Inflammatory macrophage treated with lipopolysaccharide for 1 hour (primary cell): ENCODE results near the gene TRMT1.

Source experiments
- DNase-seq, 2 donors: peaks; one replicate each; pipeline ENCODE4 v3.0.0-alpha.2; 2020 to 2022

The TRMT1 gene

DNA sequence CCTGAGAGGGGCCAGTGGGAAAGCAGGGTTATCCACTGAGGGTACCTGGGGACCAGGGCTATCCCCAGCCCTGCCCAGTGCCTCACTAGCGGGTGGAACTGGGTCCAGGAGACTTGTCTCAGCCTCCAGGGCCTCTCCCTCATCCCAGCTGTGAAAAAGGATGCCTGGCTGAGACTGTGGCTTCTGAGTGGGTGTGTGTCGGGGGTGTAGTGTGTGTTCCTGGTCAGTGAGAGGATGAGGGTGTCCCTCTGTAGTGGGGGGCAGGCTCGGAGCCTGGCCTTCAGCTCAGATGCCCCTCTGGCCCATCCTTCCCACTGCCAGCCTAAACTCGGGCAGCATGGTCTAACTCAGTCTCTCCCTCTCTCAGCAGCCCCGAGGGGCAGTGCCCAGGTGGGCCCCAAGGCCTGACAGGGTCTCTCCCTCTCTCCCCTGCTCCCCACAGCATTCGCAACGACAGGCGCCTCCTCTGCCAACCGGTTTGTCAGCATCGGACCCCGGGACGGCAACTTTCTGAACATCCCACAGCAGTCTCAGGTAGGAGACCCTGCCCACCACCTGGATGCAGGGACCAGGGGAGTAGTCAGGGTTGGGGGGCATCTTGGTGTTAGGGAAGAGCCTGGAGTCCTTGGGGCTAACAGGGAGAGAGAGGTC, 26.6 kb downstream of the TRMT1 start:
- DNase-seq: no peak

DNA sequence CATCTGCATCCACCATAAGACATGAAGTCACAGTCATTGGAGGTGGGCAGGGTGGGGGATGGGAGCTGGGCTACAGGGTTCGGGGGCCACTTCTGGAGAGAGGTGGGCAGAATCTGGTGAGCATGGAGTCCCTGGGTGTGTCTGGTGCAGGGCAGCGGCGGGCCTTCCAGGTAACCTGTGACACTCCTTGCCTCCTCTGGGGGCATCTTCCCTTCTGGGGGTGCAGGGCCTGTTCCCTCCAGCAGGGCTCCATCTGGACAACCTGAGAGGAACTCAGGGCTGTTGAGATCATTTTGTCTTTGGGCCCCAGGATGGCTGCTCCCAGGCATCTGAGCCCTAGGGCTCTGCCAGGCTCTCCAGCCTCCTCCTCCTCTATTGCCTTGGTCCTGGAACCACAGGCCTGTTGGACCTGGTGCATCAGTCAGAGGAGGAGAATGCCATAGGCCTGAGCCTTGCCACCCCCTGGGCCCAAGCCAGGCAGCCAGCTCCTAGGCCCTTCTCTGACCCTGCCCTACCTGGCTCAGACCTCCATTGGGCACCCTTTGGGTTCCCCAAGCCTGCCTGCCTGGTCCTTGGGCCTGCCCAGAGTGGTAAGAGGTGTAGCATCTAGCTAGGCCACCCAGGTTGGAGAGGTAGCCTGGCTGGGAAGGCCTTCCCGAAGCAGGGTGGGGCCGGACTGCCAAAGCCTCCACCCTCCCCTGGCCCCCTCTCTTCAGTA, 27.2 kb downstream of the TRMT1 start:
- DNase-seq: no peak

DNA sequence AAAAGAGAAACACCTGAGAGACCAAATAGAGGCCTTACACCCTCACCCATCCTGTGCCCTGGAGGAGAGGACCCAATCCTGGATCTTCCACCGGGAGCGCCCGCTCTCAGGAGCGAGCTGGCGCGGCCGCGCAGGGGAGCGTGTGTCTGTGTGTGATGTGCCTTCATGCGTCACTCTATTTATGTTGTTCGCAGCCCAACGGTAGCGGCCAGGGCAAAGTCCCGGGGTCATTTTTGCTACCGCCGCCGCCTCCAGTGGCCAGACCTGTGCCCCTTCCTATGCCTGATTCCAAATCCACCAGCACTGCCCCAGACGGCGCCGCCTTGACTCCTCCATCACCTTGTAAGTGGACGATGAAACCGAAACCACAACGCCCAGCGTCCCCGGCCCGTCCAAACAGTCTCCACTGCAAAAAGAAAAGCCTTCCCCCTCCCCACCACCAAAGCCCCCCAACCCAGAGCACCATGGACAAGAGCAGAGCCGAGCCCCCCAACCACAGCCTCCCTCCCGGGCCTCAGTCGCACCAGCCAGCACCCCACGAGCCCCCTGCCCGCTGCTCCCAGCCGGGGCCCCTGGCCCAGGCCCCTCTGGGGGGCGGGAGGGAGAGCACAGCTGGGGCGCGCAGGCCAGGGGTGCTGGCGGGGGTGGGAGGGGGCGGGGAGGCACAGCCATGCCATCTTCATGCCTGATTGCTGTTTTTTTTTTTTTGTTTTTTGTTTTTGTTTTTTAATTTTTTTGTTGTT, 28.6 kb downstream of the TRMT1 start:
- no peak for DNase-seq

DNA sequence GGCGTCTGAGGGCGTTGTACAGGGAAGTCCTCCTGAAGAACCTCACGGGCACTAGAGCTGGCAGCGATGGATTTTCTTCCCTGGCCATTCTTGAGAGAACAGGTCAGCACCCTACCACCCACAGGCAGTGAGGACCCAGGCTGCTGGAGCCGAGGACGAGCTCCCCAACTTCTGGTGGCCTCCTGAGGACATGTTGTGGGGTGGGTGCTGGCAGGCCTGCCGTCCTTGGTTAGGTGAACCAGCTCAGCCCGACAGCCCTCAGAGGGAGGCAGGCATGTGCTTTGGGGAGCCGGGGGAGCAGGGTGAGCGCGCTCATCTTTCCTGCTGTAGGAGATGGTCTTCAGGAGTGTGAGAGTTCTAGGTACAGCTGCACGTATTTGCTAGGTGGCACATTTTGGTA, 29.2 kb downstream of the TRMT1 start:
- DNase-seq: no peak

DNA sequence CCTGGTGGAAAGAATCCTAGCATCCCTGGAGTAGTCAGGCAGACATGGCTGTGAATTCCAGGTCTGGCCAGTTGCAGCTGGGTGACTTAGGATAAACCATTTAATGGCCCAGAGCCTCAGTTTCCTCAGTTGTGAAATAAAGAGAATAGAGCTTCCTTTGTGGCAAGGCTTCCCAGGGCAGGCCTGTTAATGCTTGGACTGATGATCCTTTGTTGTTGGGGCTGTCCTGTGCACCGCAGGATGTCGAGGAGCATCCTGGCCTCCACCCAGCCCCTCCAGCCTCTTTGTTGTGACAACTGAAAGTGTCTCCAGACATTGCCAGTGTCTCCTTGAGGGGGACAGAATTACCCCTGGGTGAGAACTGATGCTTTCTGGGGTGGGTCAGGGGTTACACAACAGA, 30.2 kb downstream of the TRMT1 start:
- no peak for DNase-seq

DNA sequence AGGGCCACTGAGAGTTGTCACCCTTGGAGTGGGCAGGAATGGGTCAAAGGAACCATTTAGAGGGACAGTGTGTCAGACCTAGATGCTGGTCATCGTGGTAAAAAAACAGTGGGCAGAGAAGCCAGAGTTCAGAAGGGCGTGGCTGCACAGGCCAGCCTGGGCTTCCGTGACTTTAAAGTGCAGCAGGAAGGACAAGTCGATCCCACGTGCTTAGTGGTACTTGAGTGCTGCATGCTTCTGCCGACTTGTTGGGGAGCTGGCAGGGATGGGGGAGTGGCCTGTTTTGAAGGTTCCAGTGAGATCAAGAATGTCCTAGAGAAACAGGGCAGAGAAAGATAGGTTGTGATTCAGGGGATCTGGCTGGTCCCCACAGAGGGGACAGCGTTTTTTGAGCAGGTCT, 30.9 kb downstream of the TRMT1 start:
- no peak for DNase-seq

DNA sequence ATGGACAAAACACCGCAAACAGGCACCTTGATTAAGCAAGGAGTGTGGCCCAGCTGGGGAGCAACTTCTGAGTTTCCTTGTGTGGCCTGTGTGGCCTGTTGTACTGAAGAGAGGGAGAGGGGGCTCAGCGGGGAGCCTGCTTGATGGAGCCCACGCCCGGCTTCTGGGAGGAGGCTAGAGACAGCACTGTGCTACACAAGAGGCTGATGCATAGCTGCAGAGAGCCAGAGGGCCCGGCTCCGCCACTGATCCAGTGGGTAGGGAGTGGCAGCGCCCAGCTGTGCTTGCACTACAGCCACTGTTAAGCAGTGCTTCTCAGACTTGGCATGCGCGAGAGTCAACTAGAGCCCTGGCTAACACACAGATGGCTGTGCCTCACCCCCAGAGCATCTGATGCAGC, 32.9 kb downstream of the TRMT1 start:
- DNase-seq: no peak

DNA sequence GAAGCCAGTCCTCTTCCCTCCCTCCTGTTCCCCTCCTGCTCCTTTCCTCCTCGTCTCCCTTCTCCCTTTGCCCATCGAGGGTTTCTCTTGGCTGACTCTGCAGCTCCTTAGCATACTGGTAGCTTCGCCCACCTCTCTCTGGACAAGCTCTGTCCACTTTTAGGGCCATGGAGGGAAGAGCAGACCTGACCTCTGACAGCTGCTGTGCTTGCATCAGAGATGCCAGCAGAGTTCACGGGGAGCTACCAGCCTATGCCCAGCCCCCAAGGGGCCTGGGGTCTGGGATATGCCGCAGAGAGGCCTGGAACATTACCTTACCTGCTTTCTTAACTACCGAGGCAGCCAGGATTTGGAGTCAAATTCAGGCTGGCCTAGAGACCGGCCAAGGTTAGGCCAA, 33.5 kb downstream of the TRMT1 start:
- DNase-seq: no peak

DNA sequence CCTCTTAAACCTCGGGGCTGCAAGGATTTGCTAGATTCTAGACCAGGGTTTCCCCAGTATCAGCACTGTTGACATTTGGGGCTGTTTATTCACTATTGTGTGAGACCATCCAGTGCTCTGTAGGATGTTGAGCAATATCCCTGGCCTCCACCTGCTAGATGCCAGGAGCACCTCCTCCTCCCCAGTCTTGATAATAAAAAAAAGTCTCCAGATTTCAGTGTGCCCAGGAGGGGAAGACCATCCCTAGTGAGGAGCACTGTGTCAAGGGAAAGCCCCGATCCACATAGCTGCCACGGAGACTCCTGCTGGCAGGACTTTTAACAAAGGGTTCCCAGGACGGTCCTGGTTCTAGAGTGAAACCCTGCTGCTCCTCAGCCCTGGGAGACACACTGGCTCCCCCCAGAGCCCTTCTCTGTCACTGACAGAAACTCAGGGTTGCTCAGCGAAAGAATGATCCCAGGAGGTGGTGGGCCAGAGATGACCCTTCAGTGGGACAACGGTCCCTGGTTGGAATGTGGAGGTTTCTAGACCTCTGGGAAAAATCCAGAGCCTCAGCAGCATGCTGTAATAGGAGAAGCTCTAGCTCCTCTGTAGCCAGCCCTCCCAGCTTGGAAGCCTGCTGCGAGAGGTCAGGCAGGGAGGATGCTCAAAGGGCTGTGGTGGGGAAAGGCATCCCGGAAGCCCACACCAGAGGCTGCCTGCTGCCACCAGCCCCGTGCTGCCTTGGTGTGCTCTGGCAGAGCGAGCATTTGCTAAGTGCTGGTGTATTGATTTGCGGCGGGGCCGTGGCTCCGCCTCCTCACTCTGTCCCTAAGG, 34.1 kb downstream of the TRMT1 start:
- no peak for DNase-seq

DNA sequence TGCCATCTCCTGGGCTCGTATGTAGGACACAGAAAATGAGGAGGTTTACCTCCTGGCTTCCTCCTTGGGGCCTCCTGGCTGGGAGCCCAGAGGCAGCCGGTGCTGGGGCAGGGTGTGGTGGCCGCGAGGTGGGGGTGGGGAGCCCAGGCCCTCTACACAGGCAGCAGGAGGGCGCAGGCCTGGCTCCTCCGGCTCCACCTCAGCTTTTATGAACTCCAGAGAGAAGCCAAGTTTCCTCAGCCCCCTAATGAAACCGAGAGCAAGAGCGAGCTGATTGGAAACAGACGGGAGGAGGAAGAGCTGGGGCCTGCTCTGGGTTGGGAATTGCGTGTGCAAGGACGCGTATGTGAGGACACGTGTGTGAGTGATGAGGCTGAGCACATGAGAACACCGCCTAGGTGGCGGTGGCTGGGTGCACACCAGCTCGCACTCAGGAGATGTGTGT, 37.0 kb downstream of the TRMT1 start:
- no peak for DNase-seq

DNA sequence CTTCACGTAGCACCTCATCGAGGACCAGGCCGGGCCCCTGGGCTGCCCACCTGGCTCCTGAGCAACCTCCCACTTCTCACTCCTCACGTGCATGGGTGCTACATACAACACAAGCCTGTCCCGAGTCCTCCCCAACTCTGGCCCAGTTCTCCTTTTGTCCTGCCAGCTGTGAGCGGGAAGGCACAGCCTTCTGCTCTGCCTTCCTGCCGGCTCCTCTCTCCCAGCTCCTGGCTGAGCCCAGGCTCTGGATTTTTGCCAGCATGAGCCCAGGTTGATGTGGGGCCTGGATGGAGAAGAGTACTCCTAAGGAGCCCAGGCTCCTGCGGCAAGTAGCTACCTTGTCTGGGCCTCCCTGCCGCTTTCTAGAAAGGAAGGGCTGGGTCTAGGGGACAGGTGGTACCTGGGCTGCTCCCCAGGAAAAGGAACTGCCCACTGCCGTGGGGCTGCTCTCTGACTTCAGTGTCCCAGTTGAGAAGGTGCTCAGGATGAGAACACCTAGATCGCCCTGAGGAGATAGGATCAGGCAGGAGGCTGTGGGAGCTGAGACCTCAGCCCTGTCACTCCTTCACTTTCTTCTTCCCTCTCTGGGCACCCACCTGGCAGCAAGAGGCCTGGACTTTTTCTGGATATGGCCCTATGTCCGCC, 37.5 kb downstream of the TRMT1 start:
- DNase-seq: no peak

DNA sequence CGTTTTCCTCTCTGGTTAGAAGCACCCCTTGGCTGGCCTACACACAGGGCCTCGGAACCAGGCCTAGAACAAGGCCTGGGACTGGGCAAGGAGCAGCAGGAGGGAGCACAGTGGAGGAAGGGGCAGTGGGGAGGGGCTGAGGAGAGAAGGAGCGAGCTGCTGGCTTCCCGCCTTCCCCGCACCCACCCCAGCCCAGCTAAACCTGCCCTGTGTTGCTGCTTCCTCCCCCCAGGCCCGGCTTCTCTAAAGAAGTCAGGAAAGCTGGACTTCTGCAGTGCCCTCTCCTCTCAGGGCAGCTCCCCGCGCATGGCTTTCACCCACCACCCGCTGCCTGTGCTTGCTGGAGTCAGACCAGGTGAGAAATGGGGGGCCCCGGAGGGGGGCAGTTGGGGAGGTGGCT, 38.2 kb downstream of the TRMT1 start:
- DNase-seq: no peak

DNA sequence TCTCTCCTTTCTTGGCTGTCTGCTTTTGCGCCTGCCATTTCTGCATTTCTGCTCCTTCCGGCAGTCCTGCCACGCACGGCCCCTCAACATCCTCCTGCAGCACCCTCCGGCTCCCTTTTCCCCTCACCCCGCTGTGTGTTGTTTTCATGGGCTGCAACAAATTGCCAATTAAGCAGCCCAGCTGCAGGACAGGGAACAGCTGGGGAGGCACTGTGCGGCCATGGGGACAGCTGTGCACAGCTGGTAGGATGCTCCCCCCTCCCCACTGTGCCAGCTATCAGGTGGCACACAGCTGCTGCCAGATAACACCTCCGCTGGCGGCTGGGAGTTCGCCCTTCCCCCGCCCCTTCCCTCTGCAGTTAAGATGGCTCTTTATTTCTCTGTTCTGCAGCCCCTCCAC, 39.3 kb downstream of the TRMT1 start:
- no peak for DNase-seq

DNA sequence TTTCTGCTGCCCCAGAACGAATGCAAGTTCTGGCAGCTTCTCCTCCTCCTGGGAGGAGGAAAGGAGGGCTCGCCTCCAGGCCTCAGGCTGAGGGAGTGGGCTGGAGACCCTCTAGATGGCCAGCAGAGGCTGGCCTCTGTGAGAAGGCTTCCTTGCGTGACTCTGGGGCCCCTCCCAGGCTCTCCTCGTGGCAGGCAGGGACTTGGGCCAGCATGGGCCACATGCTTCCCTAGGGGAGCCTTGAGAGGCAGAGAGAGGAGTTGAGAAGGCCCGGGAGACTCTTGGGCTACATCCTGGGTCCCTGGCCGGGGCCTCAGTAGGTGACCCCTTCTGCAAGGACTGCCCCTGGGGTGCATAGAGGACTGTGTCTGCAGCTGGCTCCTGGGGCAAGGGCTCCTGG, 39.8 kb downstream of the TRMT1 start:
- no peak for DNase-seq

DNA sequence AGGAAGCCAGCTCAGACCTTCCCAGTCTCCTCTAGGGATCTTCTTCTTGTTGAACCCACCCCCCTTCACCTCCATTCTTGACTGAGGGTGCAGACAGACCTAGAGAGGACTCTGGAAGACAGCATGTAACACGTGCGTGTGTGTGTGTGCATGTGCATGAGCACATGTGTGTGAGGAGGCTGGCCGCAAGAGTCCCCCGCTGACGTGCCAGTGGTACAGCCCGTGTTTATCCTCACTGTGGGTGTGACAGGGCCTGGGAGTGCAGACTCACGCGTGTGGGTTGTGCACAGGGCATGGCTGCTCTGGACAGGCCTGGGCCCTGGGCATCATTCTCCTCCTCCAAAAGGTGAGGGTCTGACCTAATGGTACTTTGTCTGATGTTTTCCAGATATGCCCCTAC, 40.2 kb downstream of the TRMT1 start:
- no peak for DNase-seq

DNA sequence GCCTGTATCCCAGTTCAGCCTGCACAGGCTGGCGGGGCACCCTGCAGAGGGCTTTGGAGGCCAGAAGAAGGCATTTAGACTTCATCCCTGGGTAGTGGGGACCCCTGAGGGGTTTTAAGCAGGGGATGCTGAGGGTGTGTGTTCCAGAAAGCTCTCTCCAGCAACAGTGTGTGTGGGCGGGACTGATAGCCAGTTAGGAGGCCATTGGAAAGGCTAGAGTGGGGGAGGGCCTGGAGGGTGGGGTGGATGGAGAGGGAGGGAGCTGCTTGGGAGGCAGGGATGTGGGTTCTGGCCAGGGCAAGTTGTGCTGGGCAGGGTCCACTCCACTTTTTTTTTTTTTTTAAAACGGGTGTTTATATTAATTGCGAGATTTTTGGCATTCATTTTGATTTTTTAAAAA, 42.2 kb downstream of the TRMT1 start:
- DNase-seq: no peak

DNA sequence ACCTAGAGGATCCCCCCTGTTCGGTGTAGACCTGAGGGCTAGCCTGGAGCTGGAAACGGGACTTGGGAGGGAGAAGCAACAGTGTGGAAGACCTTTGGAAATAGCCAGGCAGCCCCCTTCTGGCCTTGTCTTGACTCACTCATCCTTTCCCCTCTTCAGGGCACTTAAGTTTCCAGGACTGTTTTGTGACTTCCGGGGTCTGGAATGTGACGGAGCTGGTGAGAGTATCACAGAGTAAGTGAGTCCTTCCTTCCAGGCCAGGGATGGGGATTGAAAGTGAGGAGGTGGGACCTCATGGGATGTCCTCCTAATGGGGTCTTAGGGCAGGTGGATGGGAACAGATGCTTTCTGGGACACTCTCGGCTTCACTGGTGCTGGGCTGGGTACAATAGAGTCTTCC, 43.3 kb downstream of the TRMT1 start:
- no peak for DNase-seq

DNA sequence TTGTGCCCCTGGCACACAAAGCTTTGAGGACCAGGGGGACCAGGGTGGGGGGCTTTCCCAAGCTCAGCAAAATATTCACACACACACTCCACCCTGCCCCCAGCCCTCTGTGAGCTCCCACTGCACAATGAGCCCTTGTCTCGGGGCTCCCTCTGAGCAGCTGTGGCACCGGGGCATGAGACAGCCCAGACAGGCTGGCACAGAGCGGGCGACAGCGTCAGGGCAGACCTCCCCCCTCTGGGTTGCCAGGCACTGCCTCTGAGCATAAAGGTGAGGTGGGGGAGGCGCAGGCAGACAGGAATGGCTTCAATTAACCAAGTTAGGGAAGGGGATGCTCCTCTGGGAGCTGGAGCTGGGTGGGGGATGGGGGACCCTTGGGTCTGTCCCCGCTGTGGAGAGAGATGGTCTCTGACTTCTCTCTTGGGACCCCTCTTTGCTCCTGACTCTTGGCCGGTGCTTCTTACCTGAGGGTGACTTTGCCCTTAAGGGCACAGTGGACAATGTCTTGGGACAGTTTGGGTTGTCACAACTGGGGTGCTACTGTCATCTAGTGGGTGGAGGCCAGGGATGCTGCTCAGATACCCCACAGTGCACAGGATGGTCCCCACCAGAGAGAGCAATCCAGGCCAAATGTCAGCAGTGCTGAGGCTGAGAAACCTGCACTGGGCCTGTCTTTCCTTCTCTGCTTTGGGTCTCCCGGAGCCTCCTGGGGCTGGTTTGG, 44.2 kb downstream of the TRMT1 start:
- DNase-seq: no peak

DNA sequence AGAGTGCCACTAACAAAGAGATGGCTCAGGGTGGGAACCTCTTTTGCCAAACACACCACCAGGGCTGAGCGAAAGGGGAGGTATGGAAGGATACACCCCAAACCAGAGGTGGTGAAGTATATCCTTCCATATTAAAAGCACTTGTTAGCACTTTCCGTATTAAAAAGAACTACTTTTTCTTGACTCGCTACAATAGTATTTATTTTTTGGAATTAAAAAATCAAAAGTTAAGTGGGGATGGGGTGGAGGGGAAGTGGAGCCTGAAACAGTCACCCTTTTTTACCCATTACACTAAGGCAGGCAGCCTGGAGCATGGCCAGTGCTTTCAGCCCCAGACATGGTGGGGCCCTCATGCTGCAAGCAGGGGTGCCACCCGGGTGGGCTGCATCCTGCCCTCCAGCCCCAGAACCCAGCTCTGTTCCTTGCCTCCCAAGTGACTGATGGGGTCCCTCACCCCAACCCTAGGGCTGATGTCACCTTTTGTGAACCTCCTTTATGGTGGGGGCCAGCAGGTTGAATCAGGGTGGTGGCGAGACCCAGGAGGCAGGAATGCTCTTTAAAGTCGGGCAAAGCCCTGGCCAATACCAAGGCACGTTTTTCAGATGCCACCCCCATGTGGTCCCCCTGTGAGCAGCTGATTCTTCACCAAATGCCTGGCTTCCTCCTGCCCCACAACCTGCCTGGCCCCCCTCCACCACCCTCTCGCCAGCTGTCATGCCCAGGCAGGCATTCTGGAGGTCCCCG, 44.9 kb downstream of the TRMT1 start:
- no peak for DNase-seq

DNA sequence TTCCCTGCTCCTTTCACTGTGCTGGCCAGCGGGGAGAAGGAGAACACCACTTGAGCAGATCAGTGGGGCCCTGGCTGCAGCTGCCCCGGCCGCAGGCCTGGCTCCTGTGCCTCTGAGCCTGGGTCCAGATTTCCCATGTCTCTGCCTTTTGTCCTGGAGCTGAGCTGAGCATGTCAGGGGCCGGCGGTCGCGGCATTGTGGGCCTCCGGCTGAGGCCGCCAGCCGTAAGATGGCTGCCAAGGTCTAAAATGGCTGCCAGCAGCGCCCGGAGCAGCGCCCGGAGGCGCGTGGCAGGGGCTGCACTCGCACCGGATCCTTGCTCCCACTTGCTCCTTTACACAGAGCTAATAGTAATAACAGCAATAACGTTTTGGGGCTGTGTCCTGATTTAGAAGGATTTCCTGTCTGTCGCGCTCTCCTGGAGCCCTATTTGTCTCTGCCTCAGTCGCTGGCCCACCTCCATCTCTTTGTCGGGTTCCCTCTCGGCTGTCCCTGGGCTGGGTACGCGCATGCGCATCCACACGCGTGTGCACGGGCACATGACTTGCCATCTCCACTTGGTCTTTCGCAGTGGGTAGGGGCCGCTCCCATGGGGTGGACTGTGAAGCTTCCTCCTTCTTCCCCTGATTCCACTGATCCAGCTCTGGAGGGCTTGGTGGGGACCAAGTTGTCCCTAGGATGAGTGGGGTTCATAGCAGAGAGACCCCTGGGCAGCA, 46.0 kb downstream of the TRMT1 start:
- DNase-seq: no peak
